Measurements from ENCODE around the gene MTERF4. TPM values are rescaled to one million over a fixed set of nuclear protein-coding genes. Genes with fewer than 3 reads are reported as not detected.

The MTERF4 gene
- total and polyA plus RNA-seq, 12 donors = 17.4 to 39.2 (median 32.2) TPM

DNA sequence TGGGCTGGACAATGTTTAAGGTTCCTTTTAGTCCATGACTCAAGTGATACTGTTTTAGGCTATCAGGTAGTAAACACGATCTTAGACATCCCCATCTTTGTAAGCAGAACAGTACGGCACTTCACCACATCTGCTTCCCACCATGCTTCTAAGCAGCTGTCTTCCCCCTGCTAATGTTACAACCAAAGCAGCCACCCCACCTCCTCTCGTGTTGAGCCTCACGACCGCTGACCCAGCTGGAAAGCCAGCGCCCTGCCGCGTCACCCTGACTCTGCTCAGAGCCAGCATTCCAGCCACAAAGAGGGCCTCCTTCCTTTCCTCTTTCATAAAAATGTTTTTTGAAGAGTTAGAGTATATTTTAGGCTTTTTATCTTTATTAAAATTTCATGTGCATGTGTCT is 9.4 kb downstream of the MTERF4 start:
- intact Hi-C loops (cut with DNase I) = no loop called here
- no peaks in the 10 kb centered on the region for H3K9me3 ChIP-seq (replicated peaks in 1 of 3)
- H3K4me3 ChIP-seq = no peak overlapping the region
- H3K36me3 ChIP-seq (replicated peaks in 1 of 2) = peaks cover 0 to 88% of the 10 kb centered on the region in 2 donors
- no peaks in the 10 kb centered on the region for H3K27me3 ChIP-seq
- H3K27ac ChIP-seq = no peak overlapping the region
- DNase-seq = peak in 2 of 7 donors; percentile 9 to 44
- WGBS, 4 donors = 73 to 84% (median 81%) methylated on average over 8 of the region's 8 CpGs
- H3K4me1 ChIP-seq (replicated peaks in 1 of 2) = no peaks in the 10 kb centered on the region
- no peak for TF ChIP-seq POLR2A (IDR thresholded peaks at IDR 0.05)
- TF ChIP-seq, protein P1, sequence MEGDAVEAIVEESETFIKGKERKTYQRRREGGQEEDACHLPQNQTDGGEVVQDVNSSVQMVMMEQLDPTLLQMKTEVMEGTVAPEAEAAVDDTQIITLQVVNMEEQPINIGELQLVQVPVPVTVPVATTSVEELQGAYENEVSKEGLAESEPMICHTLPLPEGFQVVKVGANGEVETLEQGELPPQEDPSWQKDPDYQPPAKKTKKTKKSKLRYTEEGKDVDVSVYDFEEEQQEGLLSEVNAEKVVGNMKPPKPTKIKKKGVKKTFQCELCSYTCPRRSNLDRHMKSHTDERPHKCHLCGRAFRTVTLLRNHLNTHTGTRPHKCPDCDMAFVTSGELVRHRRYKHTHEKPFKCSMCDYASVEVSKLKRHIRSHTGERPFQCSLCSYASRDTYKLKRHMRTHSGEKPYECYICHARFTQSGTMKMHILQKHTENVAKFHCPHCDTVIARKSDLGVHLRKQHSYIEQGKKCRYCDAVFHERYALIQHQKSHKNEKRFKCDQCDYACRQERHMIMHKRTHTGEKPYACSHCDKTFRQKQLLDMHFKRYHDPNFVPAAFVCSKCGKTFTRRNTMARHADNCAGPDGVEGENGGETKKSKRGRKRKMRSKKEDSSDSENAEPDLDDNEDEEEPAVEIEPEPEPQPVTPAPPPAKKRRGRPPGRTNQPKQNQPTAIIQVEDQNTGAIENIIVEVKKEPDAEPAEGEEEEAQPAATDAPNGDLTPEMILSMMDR (IDR thresholded peaks at IDR 0.05) = no peak

DNA sequence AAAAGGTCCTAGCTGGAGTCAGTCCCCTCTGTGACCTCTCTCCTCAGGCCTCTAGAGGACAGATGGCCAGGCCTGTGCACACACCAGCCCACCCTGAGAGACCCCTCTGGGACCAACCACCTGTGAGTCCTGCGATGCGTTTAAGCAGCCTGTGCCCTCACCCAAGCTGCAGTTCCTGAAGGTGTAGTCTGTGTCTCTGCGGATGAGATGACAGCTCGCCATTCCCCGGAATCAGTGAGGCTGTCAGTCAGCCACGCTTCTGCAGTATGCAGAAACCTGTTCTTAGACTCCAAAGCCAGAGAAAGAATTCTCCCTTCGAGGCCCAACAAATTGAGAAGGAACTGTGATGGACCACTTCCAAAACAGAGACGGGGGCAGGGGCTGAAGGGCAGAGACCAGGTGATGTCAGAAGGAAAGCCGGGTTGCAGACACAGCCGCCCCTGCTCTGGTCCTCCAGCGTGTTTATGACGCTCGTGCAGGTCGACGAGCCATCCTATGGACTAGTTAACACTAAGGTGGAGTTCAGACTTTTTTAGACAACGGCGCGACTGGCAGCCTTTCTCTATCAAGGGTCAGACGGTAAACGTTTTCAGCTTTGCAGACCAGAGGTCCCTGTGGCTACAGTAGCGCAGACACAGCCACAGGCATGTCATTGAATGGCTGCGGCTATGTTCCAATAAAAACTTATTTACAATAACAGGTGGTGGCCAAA is 10.2 kb downstream of the MTERF4 start:
- DNase-seq = peak in 1 of 7 donors; percentile 5
- Histone ChIP-seq H3K36me3 (replicated peaks in 1 of 2) (peaks cover 0 to 90% of the 10 kb centered on the region in 2 donors), H3K27ac (no peak overlapping the region), H3K4me1 (replicated peaks in 1 of 2) (no peaks in the 10 kb centered on the region), H3K9me3 (replicated peaks in 1 of 3) (no peaks in the 10 kb centered on the region), H3K27me3 (no peaks in the 10 kb centered on the region), H3K4me3 (no peak overlapping the region)
- intact Hi-C loops (cut with DNase I) = no loop called here
- no peak for TF ChIP-seq POLR2A (IDR thresholded peaks at IDR 0.05)
- TF ChIP-seq, protein P1 (IDR thresholded peaks at IDR 0.05) = no peak
- WGBS, 4 donors = 90 to 92% (median 91%) methylated on average over 20 to 22 of the region's 22 CpGs

DNA sequence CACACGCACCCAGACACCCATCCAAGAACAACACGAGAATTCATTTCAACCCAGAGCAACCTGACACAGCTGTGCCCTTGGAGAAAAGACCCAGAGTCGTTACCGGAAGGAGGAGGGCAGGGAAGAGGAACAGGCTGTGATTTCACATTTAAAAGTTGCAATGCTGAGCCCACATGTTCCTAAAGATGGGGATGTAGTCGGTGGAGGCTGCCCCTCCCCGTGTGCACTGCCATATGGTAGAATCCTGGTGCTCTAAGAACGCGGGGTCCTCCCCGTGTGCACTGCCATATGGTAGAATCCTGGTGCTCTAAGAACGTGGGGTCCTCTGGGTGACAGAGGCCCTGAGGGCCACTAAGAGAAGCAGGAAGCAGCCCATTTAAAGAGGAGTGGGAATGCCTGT is 10.9 kb downstream of the MTERF4 start:
- TF ChIP-seq POLR2A (IDR thresholded peaks at IDR 0.05) = no peak
- TF ChIP-seq, protein P1 (IDR thresholded peaks at IDR 0.05) = no peak
- Histone ChIP-seq H3K27ac (no peak overlapping the region), H3K4me1 (replicated peaks in 1 of 2) (no peaks in the 10 kb centered on the region), H3K9me3 (replicated peaks in 1 of 3) (no peaks in the 10 kb centered on the region), H3K4me3 (no peak overlapping the region), H3K27me3 (no peaks in the 10 kb centered on the region), H3K36me3 (replicated peaks in 1 of 2) (peaks cover 0 to 88% of the 10 kb centered on the region in 2 donors)
- intact Hi-C loops (cut with DNase I) = no loop called here
- WGBS, 4 donors = 72 to 74% (median 72%) methylated on average over 8 to 10 of the region's 10 CpGs
- peak in 1 of 7 donors; percentile 3 for DNase-seq

DNA sequence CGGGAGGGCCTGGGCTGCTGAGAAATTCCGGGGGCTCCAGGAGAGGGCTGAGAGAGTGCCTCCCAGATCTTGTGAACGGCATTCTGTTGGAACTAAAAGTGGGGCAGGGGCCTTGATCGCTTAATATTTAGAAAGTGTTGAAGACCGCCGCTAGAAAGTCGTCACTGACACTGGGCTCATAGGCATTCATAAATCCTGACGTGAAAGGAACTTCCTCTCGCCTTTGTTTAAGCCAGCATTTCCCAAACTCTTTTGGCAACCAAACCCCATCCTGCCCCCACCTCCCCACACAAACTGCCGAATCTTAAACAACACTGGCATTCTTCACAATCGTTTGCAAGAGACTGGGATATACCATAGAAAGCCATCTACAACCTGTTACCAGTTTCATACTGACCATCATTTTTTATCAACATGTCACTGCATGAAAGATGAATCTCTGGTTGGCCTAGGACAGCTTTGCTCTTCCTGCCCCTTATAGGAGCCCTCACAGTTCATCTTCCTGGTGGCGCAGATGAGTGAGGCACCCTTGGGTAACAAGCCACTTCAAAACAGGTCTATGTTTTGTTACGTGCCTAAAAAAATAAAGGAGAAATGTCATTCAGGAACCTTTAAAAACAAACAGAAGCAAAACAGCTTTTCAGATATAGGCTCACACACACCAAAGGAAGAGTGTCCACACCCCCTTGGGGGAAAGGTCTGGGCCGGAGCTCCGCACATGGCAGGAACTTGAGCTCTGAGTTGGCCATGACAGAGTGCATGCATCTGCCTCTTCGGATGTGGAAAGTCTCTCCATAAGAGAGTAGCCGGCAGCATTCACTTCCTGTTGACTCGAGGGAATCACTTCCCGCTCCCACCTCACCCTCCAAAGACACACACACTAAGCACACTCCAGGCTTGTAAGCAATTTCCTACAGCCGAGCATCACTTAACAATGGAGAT is 13.0 kb downstream of the MTERF4 start:
- intact Hi-C loops (cut with DNase I) = no loop called here
- no peaks in the 10 kb centered on the region for H3K4me1 ChIP-seq (replicated peaks in 1 of 2)
- no peaks in the 10 kb centered on the region for H3K9me3 ChIP-seq (replicated peaks in 1 of 3)
- TF ChIP-seq, protein P1 (IDR thresholded peaks at IDR 0.05) = no peak
- TF ChIP-seq POLR2A (IDR thresholded peaks at IDR 0.05) = no peak
- peak overlapping the region in 2 of 5 donors; percentile 26 to 54 for H3K27ac ChIP-seq
- H3K4me3 ChIP-seq = no peak overlapping the region
- H3K27me3 ChIP-seq = no peaks in the 10 kb centered on the region
- 72 to 75% (median 73%) methylated on average over 20 of the region's 20 CpGs for WGBS, 4 donors
- H3K36me3 ChIP-seq (replicated peaks in 1 of 2) = peaks cover 0 to 73% of the 10 kb centered on the region in 2 donors
- peak in 1 of 7 donors; percentile 7 for DNase-seq
